ENCODE results near the gene DNA2. TPM values are rescaled to one million over a fixed set of nuclear protein-coding genes. Genes with fewer than 3 reads are reported as not detected.

Gene DNA2
- polyA plus RNA-seq, 1 of the 3 experiments (the other 2 are of a cell fraction) = 2.5 TPM

GRCh38 chr10:68470300-68470699 lies 1.5 kb downstream of the DNA2 start:
- Histone ChIP-seq H3K4me1 (ENCODE audit: control insufficient read depth in 1 of 2, insufficient read depth in 2 of 2, low read depth in 1 of 2, low read length in 1 of 2) (peaks cover 0 to 2% of the 10 kb centered on the region in 2 experiments; a peak in 2 of 4 replicates), H3K4me3 (ENCODE audit: low read depth in 2 of 2, low read length in 1 of 2) (peak overlapping the region; percentile 63 to 92), H4K20me1 (ENCODE audit: insufficient read depth) (no peaks in the 10 kb centered on the region), H3K27me3 (ENCODE audit: insufficient read depth) (no peaks in the 10 kb centered on the region), H3K27ac (ENCODE audit: low read depth in 2 of 2, low read length in 1 of 2) (no peak overlapping the region), H3K36me3 (replicated peaks in 1 of 2; ENCODE audit: control insufficient read depth in 1 of 2, insufficient read depth in 2 of 2, low read length in 1 of 2) (peaks cover 6 to 12% of the 10 kb centered on the region in 2 experiments), H3K9me2 (no peaks in the 10 kb centered on the region), H3K9me3 (no peaks in the 10 kb centered on the region), H3F3A (replicated peaks; ENCODE audit: insufficient read depth) (peaks cover 15% of the 10 kb centered on the region), H3K4me2 (peak overlapping the region; percentile 87), H3K9ac (peak overlapping the region; percentile 89; the same call in 1 of the 2 replicates), H3K79me2 (ENCODE audit: insufficient read depth) (peaks cover 37% of the 10 kb centered on the region), H2AFZ (ENCODE audit: low read depth) (peak overlapping the region; percentile 97)
- WGBS (ENCODE audit: low lambda C conversion rate) = 24% methylated on average over 6 of the region's 6 CpGs
- ChIA-PET CTCF (interaction anchor here (1.4 kb wide), 1 partner anchor 189 kb away, joined by 3 read pairs; no protein-coding TSS in a partner anchor), POLR2A (no interaction called here)
- peak; percentile 6 for DNase-seq
- no peak for TF ChIP-seq FOXJ3 (CRISPR knock-in tag; IDR thresholded peaks at IDR 0.05)
- TF ChIP-seq PBX3 (IDR thresholded peaks at IDR 0.05) = no peak
- TF ChIP-seq NFIC (IDR thresholded peaks at IDR 0.05; ENCODE audit: borderline replicate concordance) = no peak
- no peak for TF ChIP-seq MEF2A (IDR thresholded peaks at IDR 0.05; ENCODE audit: borderline replicate concordance, low read depth)
- no peak for TF ChIP-seq TEAD4 (IDR thresholded peaks at IDR 0.05; ENCODE audit: borderline replicate concordance, insufficient read depth)
- no peak for TF ChIP-seq FOXM1 (IDR thresholded peaks at IDR 0.05; ENCODE audit: low read depth)
- TF ChIP-seq RAD21 (IDR thresholded peaks at IDR 0.05; ENCODE audit: low read length) = no peak
- no peak for TF ChIP-seq YY1 (IDR thresholded peaks at IDR 0.05; ENCODE audit: low read depth)
- no peak for TF ChIP-seq TAF1 (IDR thresholded peaks at IDR 0.05; ENCODE audit: borderline replicate concordance, low read depth, low read length)
- TF ChIP-seq EZH2phosphoT487 (IDR thresholded peaks at IDR 0.05; ENCODE audit: borderline replicate concordance, low read depth) = no peak
- no peak for TF ChIP-seq TCF12 (IDR thresholded peaks at IDR 0.05)
- no peak for TF ChIP-seq RCOR1 (IDR thresholded peaks at IDR 0.05; ENCODE audit: low read length)
- no peak for TF ChIP-seq CHD2 (IDR thresholded peaks at IDR 0.05; ENCODE audit: low read length, partially characterized antibody)
- TF ChIP-seq NRF1 (IDR thresholded peaks at IDR 0.05; ENCODE audit: low read depth, low read length) = no peak
- TF ChIP-seq ZBTB33 (IDR thresholded peaks at IDR 0.05; ENCODE audit: borderline replicate concordance, low read depth) = no peak
- TF ChIP-seq USF2 (IDR thresholded peaks at IDR 0.05; ENCODE audit: borderline replicate concordance, low read depth, low read length) = no peak
- no peak for TF ChIP-seq EP300 (IDR thresholded peaks at IDR 0.05; ENCODE audit: borderline replicate concordance in 1 of 2, low read depth in 1 of 2, low read length in 1 of 2)
- TF ChIP-seq IRF3 (IDR thresholded peaks at IDR 0.05; ENCODE audit: low read depth, low read length) = no peak
- no peak for TF ChIP-seq REST (IDR thresholded peaks at IDR 0.05; ENCODE audit: low read depth, low read length)
- no peak for TF ChIP-seq GATA2 (CRISPR knock-in tag; IDR thresholded peaks at IDR 0.05)
